Stimulated activated CD8-positive, alpha-beta memory T cell treated with anti-CD3 and anti-CD28 coated beads, Interleukin-2, amount 100 ng/mL, for 1 hour (primary cell): ENCODE data around the gene CDC42EP4.
"Not testable (repeated sequence)": the region's sequence is repeated elsewhere in the genome, so short reads cannot be mapped to it uniquely, and the experiment has no call there.

Source experiments
- DNase-seq, 2 donors: peaks; one replicate each; pipeline ENCODE4 v3.0.0-alpha.2; 2020; ENCODE audit warnings: low read depth in 2 of 2

CDC42EP4 gene

GRCh38 chr17:73343168-73343634 lies 31.4 kb upstream of the CDC42EP4 start:
- DNase-seq = no peak

GRCh38 chr17:73342541-73343167 lies 30.9 kb upstream of the CDC42EP4 start:
- no peak for DNase-seq

GRCh38 chr17:73342050-73342522 lies 30.3 kb upstream of the CDC42EP4 start:
- DNase-seq = no peak

- no peak for DNase-seq
Observed at GRCh38 chr17:73341350-73342049, 29.7 kb upstream of the CDC42EP4 start.

- DNase-seq = no peak
Observed at GRCh38 chr17:73340093-73340596, 28.3 kb upstream of the CDC42EP4 start.

- no peak for DNase-seq
Observed at GRCh38 chr17:73338566-73339197, 26.9 kb upstream of the CDC42EP4 start.

GRCh38 chr17:73338050-73338521 lies 26.3 kb upstream of the CDC42EP4 start:
- DNase-seq = no peak

GRCh38 chr17:73337330-73337710 lies 25.5 kb upstream of the CDC42EP4 start:
- DNase-seq = no peak

GRCh38 chr17:73336408-73337329 lies 24.9 kb upstream of the CDC42EP4 start:
- no peak for DNase-seq

GRCh38 chr17:73335591-73336407 lies 24.0 kb upstream of the CDC42EP4 start:
- no peak for DNase-seq

GRCh38 chr17:73334771-73335513 lies 23.1 kb upstream of the CDC42EP4 start:
- no peak for DNase-seq

- DNase-seq = not testable (repeated sequence)
Observed at GRCh38 chr17:73333445-73333844, 21.6 kb upstream of the CDC42EP4 start.

- DNase-seq = no peak
Observed at GRCh38 chr17:73331060-73331459, 19.3 kb upstream of the CDC42EP4 start.

GRCh38 chr17:73327676-73328075 lies 15.9 kb upstream of the CDC42EP4 start:
- no peak for DNase-seq

- DNase-seq = no peak
Observed at GRCh38 chr17:73325527-73325842, 13.7 kb upstream of the CDC42EP4 start.

GRCh38 chr17:73324711-73325526 lies 13.1 kb upstream of the CDC42EP4 start:
- DNase-seq = no peak

GRCh38 chr17:73324160-73324475 lies 12.3 kb upstream of the CDC42EP4 start:
- no peak for DNase-seq

GRCh38 chr17:73323409-73324159 lies 11.8 kb upstream of the CDC42EP4 start:
- no peak for DNase-seq
